Thymus (tissue), 11 donors: ENCODE data around the gene MYL11. TPM values are rescaled to one million over a fixed set of nuclear protein-coding genes. Genes with fewer than 3 reads are reported as not detected.

Experiments used
- DNase-seq, 9 donors: peaks; one replicate each; pipeline ENCODE4 v3.0.0-alpha.2; 2013; ENCODE audit warnings: low spot score in 9 of 9, low read depth in 6 of 9, missing footprints in 1 of 9
- H3K27ac ChIP-seq, 2 donors: one replicate each; pipeline ENCODE4 v1.5.1; 2013; ENCODE audit warnings: control low read depth in 1 of 2, low read depth in 1 of 2, low read length in 1 of 2, mild to moderate bottlenecking in 1 of 2, moderate library complexity in 1 of 2
- H3K27me3 ChIP-seq, 2 donors: one replicate each; pipeline ENCODE4 v1.5.1; 2013; ENCODE audit warnings: low read length in 1 of 2; ENCODE audit not compliant: control insufficient read depth in 2 of 2, insufficient read depth in 1 of 2
- H3K36me3 ChIP-seq, 2 donors: one replicate each; pipeline ENCODE4 v1.5.1; 2013; ENCODE audit warnings: low read length in 1 of 2, mild to moderate bottlenecking in 1 of 2, moderate library complexity in 1 of 2; ENCODE audit not compliant: control insufficient read depth in 2 of 2, insufficient read depth in 2 of 2
- H3K4me1 ChIP-seq, 2 donors: one replicate each; pipeline ENCODE4 v1.5.1; 2013; ENCODE audit warnings: low read length in 2 of 2; ENCODE audit not compliant: control insufficient read depth in 2 of 2, insufficient read depth in 2 of 2
- H3K4me3 ChIP-seq, 2 donors: one replicate each; pipeline ENCODE4 v1.5.1; 2013; ENCODE audit warnings: low read length in 2 of 2, control low read depth in 1 of 2, mild to moderate bottlenecking in 1 of 2
- H3K9me3 ChIP-seq, 2 donors: one replicate each; pipeline ENCODE4 v1.5.1; 2013; ENCODE audit warnings: low read length in 1 of 2, mild to moderate bottlenecking in 1 of 2; ENCODE audit not compliant: control insufficient read depth in 2 of 2, insufficient read depth in 1 of 2
- WGBS: extraction: QIAGEN DNeasy Blood & Tissue Kit; methylation state at CpG from one replicate; pipeline ENCODE4 v1.1.7; 2013; 5-methylcytosine and 5-hydroxymethylcytosine counted together
- polyA plus RNA-seq: library from polyadenylated mRNA; stranded (reverse); fragments of 200-250 nt; gene quantifications from one replicate; pipeline ENCODE4 v1.2.3, GENCODE V29; 2013
- total RNA-seq: library from RNA; stranded (reverse); fragments of 120-200 nt; gene quantifications from one replicate; pipeline ENCODE4 v1.2.4, GENCODE V29; 2013
- donor health status: healthy.

Gene MYL11
- total and polyA plus RNA-seq, 2 donors = 11.7 to 12.5 TPM

DNA sequence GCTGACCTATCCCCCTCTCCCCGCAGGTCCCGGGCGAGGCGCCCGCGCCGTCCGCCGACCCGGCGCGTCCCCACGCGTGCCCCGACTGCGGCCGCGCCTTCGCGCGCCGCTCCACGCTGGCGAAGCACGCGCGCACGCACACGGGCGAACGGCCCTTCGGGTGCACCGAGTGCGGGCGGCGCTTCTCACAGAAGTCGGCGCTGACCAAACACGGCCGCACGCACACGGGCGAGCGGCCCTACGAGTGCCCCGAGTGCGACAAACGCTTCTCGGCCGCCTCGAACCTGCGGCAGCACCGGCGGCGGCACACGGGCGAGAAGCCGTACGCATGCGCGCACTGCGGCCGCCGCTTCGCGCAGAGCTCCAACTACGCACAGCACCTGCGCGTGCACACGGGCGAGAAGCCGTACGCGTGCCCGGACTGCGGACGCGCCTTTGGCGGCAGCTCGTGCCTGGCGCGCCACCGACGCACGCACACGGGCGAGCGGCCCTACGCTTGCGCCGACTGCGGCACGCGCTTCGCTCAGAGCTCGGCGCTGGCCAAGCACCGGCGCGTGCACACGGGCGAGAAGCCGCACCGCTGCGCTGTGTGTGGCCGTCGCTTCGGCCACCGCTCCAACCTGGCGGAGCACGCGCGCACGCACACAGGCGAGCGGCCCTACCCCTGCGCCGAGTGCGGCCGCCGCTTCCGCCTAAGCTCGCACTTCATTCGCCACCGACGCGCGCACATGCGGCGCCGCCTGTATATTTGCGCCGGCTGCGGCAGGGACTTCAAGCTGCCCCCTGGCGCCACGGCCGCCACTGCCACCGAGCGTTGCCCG is 43.1 kb downstream of the MYL11 start:
- Histone ChIP-seq H3K36me3 (peaks cover 16 to 23% of the 10 kb centered on the region in 2 donors), H3K9me3 (no peaks in the 10 kb centered on the region), H3K4me1 (peaks cover 6 to 11% of the 10 kb centered on the region in 2 donors), H3K4me3 (peak overlapping the region; percentile 53 to 63), H3K27ac (peak overlapping the region; percentile 72 to 87), H3K27me3 (no peaks in the 10 kb centered on the region)
- under 1% methylated on average over 140 of the region's 140 CpGs for WGBS
- peak; percentile 81 to 96 (median 89) for DNase-seq

DNA sequence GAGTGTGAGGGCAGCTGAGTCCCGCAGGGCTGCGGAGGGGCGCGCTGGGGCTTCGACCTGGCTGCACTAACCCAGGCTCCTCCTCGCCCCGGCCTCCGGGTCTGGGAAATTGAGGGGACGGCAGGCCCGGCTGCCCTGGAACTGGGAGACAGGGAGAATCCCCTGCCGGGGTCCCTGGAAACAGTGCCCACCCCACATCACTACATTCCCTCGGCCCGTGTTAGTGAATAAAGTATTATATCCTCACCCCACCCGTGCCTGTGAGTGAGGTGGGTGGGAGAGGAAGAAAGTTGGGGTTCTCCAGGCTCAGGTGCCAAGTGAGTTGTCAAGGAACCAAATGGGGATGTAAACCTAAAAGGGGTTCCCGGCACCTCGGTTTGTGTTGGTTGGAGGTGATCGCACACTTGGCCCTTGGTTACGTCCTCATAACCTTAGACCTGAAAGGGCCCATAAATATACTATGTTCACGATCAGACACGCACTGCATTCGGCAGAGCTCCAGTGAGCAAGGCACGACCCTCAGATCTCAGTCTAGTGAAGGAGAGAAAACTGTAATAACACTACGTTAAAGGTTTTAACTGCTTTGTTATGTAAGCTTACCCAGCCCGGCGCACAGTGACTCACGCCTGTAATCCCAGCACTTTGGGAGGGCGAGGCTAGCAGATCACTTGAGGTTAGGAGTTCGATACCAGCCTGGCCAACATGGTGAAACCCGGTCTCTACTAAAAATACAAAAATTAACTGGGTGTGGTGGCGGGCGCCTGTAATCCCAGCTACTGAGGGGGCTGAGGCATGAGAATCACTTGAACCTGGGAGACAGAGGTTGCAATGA is 44.0 kb downstream of the MYL11 start:
- no peak for DNase-seq
- 76% methylated on average over 31 of the region's 31 CpGs for WGBS
- Histone ChIP-seq H3K9me3 (no peaks in the 10 kb centered on the region), H3K27ac (peak overlapping the region; percentile 72 to 87), H3K4me3 (peak overlapping the region; percentile 53 to 63), H3K4me1 (peaks cover 6 to 11% of the 10 kb centered on the region in 2 donors), H3K27me3 (no peaks in the 10 kb centered on the region), H3K36me3 (peaks cover 20 to 23% of the 10 kb centered on the region in 2 donors)

DNA sequence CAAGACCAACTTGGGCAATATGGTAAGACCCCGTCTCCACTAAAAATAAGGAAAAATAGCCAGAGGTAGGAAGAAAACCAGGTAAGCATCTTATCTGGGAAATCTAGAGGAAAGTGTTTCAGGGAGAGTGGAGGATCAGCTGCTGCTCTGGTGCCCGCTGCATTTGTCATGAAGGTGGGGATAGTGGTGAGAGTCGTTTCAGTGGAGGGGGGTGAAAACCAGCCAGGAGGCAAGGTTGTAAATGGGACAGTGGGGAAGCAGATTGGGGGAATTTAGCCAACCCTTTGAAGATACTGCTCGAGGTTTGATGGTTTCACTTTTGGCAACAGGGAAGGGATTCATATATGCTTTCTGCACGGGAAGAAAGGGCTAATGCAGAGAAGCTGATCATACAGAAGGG is 46.4 kb downstream of the MYL11 start:
- H3K27ac ChIP-seq = no peak overlapping the region
- peaks cover 6 to 11% of the 10 kb centered on the region in 2 donors for H3K4me1 ChIP-seq
- no peak overlapping the region for H3K4me3 ChIP-seq
- H3K27me3 ChIP-seq = no peaks in the 10 kb centered on the region
- H3K9me3 ChIP-seq = no peaks in the 10 kb centered on the region
- WGBS = 89% methylated on average over 5 of the region's 5 CpGs
- H3K36me3 ChIP-seq = peaks cover 30 to 40% of the 10 kb centered on the region in 2 donors
- DNase-seq = no peak

Other genes with a start within 250 kb of the MYL11 start
- 312 TPM for gene CORO1A, start 191.2 kb upstream of the MYL11 start, total RNA-seq
- 554 TPM for gene CORO1A, start 191.2 kb upstream of the MYL11 start, polyA plus RNA-seq
- 161 TPM for gene BOLA2B, start 181.1 kb upstream of the MYL11 start, total RNA-seq
- gene BOLA2B, start 181.1 kb upstream of the MYL11 start, polyA plus RNA-seq = 131 TPM
- gene SLX1A, start 180.9 kb upstream of the MYL11 start, total RNA-seq = 32.6 TPM
- gene SLX1A, start 180.9 kb upstream of the MYL11 start, polyA plus RNA-seq = 48.8 TPM
- 10.6 TPM for gene SULT1A3, start 175.5 kb upstream of the MYL11 start, total RNA-seq
- gene SULT1A3, start 175.5 kb upstream of the MYL11 start, polyA plus RNA-seq = 122 TPM
- gene NPIPB13, start 126.3 kb upstream of the MYL11 start, total RNA-seq = 0.66 TPM
- 10.1 TPM for gene NPIPB13, start 126.3 kb upstream of the MYL11 start, polyA plus RNA-seq
- 49.5 TPM for gene CD2BP2, start 19.5 kb upstream of the MYL11 start, total RNA-seq
- gene CD2BP2, start 19.5 kb upstream of the MYL11 start, polyA plus RNA-seq = 48.0 TPM
- gene TBC1D10B, start 4.3 kb upstream of the MYL11 start, total RNA-seq = 12.1 TPM
- gene TBC1D10B, start 4.3 kb upstream of the MYL11 start, polyA plus RNA-seq = 25.0 TPM
- gene SEPTIN1, start 7.8 kb downstream of the MYL11 start, total RNA-seq = 173 TPM
- gene SEPTIN1, start 7.8 kb downstream of the MYL11 start, polyA plus RNA-seq = 337 TPM
- gene ZNF48, start 20.6 kb downstream of the MYL11 start, total RNA-seq = 12.9 TPM
- gene ZNF48, start 20.6 kb downstream of the MYL11 start, polyA plus RNA-seq = 5.9 TPM
- gene ZNF771, start 32.8 kb downstream of the MYL11 start, total RNA-seq = 4.1 TPM
- 3.7 TPM for gene ZNF771, start 32.8 kb downstream of the MYL11 start, polyA plus RNA-seq
- gene DCTPP1, start 55.2 kb downstream of the MYL11 start, total RNA-seq = 27.4 TPM
- 20.6 TPM for gene DCTPP1, start 55.2 kb downstream of the MYL11 start, polyA plus RNA-seq
- gene SEPHS2, start 71.1 kb downstream of the MYL11 start, total RNA-seq = 15.2 TPM
- 63.9 TPM for gene SEPHS2, start 71.1 kb downstream of the MYL11 start, polyA plus RNA-seq
- 48.6 TPM for gene ITGAL, start 97.9 kb downstream of the MYL11 start, total RNA-seq
- 51.3 TPM for gene ITGAL, start 97.9 kb downstream of the MYL11 start, polyA plus RNA-seq
- gene ZNF768, start 151.8 kb downstream of the MYL11 start, total RNA-seq = 10.5 TPM
- 20.4 TPM for gene ZNF768, start 151.8 kb downstream of the MYL11 start, polyA plus RNA-seq
- 7.3 TPM for gene ZNF747, start 160.1 kb downstream of the MYL11 start, total RNA-seq
- 9.8 TPM for gene ZNF747, start 160.1 kb downstream of the MYL11 start, polyA plus RNA-seq
- 5.7 TPM for gene ZNF764, start 183.6 kb downstream of the MYL11 start, total RNA-seq
- 8.3 TPM for gene ZNF764, start 183.6 kb downstream of the MYL11 start, polyA plus RNA-seq
- 17.5 TPM for gene ZNF688, start 196.9 kb downstream of the MYL11 start, total RNA-seq
- gene ZNF688, start 196.9 kb downstream of the MYL11 start, polyA plus RNA-seq = 38.1 TPM
- 5.0 TPM for gene ZNF785, start 210.9 kb downstream of the MYL11 start, total RNA-seq
- 7.8 TPM for gene ZNF785, start 210.9 kb downstream of the MYL11 start, polyA plus RNA-seq
- gene ZNF689, start 235.6 kb downstream of the MYL11 start, total RNA-seq = 7.3 TPM
- 4.3 TPM for gene ZNF689, start 235.6 kb downstream of the MYL11 start, polyA plus RNA-seq